Left lobe of liver (tissue), 2 donors: ENCODE data around the gene TAGLN. TPM values are rescaled to one million over a fixed set of nuclear protein-coding genes. Genes with fewer than 3 reads are reported as not detected.

Experiments used
- ATAC-seq: fragments of 200-7000 bp; cut with Tn5 transposase; one replicate; pipeline ENCODE4 v1.9.1; 2020; ENCODE audit warnings: mild to moderate bottlenecking, moderate library complexity
- DNase-seq: peaks from one replicate; pipeline ENCODE4 v3.0.0-alpha.2; 2020; ENCODE audit warnings: low spot score
- total RNA-seq: library from RNA; stranded (reverse); gene quantifications from one replicate; pipeline ENCODE4 v1.2.1, GENCODE V29; 2021
- donor health status: DM: no; HTN: no; CAD: no; lungs with moderate emphysema.
- donor health status: DM: no; HTN: yes; CAD: no.

Gene TAGLN
- total RNA-seq, 1 donor from 2014 or later = 67.3 TPM

- no peak for DNase-seq
- ATAC-seq = no peak
Measured at GRCh38 chr11:117229931-117230285, 30.7 kb downstream of the TAGLN start.

- no peak for DNase-seq
Measured at GRCh38 chr11:117230286-117230961, 31.3 kb downstream of the TAGLN start.

GRCh38 chr11:117230999-117231841 lies 32.0 kb downstream of the TAGLN start:
- DNase-seq = no peak
- ATAC-seq = no peak

More at GRCh38 chr11:117230286-117230961, 31.3 kb downstream of the TAGLN start:
- no peak for ATAC-seq

- DNase-seq (no peak), ATAC-seq (no peak)
Measured at GRCh38 chr11:117231842-117232091, 32.6 kb downstream of the TAGLN start, which contains the start of gene PCSK7. PCSK7 (minus strand) TSS chr11:117232073; CDS start chr11:117229844, 2,229 bp downstream.

GRCh38 chr11:117232092-117232878 lies 33.1 kb downstream of the TAGLN start, which contains the start of gene RNF214:
RNF214 (plus strand) TSS chr11:117232671; CDS start chr11:117234273, 1,602 bp downstream.
- peak; percentile 85 for DNase-seq
- peak; percentile 95 for ATAC-seq

- no peak for DNase-seq
- peak; percentile 9 for ATAC-seq
Measured at GRCh38 chr11:117232911-117233409, 33.8 kb downstream of the TAGLN start.

GRCh38 chr11:117238221-117238620 lies 39.1 kb downstream of the TAGLN start:
- ATAC-seq (no peak), DNase-seq (no peak)

- no peak for DNase-seq
- no peak for ATAC-seq
Measured at GRCh38 chr11:117239295-117239694, 40.1 kb downstream of the TAGLN start.

GRCh38 chr11:117248341-117248740 lies 49.2 kb downstream of the TAGLN start:
- ATAC-seq (no peak), DNase-seq (no peak)

- ATAC-seq = no peak
- no peak for DNase-seq
Measured at GRCh38 chr11:117249571-117249970, 50.4 kb downstream of the TAGLN start.

- ATAC-seq = no peak
Measured at GRCh38 chr11:117251506-117251905, 52.3 kb downstream of the TAGLN start.

GRCh38 chr11:117255966-117256365 lies 56.8 kb downstream of the TAGLN start:
- DNase-seq (no peak), ATAC-seq (no peak)

More at GRCh38 chr11:117251506-117251905, 52.3 kb downstream of the TAGLN start:
- no peak for DNase-seq

GRCh38 chr11:117256573-117256972 lies 57.4 kb downstream of the TAGLN start:
- ATAC-seq = no peak
- no peak for DNase-seq

Other genes with a start within 250 kb of the TAGLN start
- gene SIK3, start 100.9 kb upstream of the TAGLN start, total RNA-seq = 27.1 TPM
- gene PAFAH1B2, start 55.1 kb upstream of the TAGLN start, total RNA-seq = 23.5 TPM
- 56.6 TPM for gene SIDT2, start 20.6 kb upstream of the TAGLN start, total RNA-seq
- gene PCSK7, start 32.7 kb downstream of the TAGLN start, total RNA-seq = 26.5 TPM
- 10.7 TPM for gene RNF214, start 33.3 kb downstream of the TAGLN start, total RNA-seq
- gene BACE1-AS, start 92.0 kb downstream of the TAGLN start, total RNA-seq = 1.5 TPM
- gene BACE1, start 116.9 kb downstream of the TAGLN start, total RNA-seq = 38.7 TPM
- 11.7 TPM for gene CEP164, start 128.5 kb downstream of the TAGLN start, total RNA-seq